Measurements from ENCODE around the gene XXYLT1.
A peak's percentile ranks its signal among the peaks of the same experiment; 100 is the strongest.
"Not testable (repeated sequence)": the region's sequence is repeated elsewhere in the genome, so short reads cannot be mapped to it uniquely, and the experiment has no call there.

XXYLT1 gene

DNA sequence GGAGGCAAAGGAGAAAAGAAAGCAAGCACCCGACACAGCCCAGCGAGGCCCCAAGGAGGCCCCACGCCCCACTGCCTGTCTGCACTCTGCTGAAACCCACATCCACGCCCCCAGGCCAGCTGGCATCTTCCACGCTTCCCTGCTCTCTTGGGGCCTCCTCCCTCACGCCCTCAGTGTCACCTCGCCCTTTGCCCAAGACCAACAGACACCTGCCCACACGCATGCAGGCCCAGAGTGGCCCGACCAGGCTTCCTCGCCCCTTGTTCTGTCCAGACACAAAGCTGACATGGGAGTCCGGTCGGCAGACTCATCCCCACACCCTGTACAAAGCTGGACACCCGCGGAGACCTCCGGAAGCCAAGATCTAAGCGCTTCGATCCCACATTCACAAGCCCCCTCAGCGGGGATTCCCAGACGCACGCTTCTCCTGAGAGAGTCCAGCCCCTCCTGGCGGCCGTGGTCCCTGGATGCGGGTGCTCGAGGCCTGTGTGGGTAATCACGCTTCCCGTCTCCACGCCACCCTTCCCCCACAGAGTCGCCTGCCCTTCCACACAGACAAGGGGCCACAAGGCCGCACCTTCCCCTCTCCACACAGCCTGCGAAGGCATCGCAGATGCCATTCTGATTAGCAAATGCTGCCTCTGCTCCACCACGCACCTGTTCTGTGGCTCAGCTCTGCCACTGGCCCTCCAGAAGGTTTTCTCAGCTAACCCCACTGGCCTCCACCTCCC is 176.6 kb downstream of the XXYLT1 start:
- no peaks in the 10 kb centered on the region for H3K9me3 Mint-ChIP-seq

GRCh38 chr3:195093731-195094130 is 177.2 kb downstream of the XXYLT1 start:
- Mint-ChIP-seq H3K27ac (peak overlapping the region; percentile 70), H3K9me3 (no peaks in the 10 kb centered on the region), H3K4me3 (no peak overlapping the region), H3K36me3 (no peaks in the 10 kb centered on the region), H3K4me1 (peaks cover 19% of the 10 kb centered on the region)
- no peak for DNase-seq (ENCODE audit: low spot score in 2 of 2)
- ATAC-seq, result no peak

More for the DNA sequence above, 176.6 kb downstream of the XXYLT1 start:
- ATAC-seq (peak; percentile 46), DNase-seq (ENCODE audit: low spot score in 2 of 2) (no peak)
- Mint-ChIP-seq H3K36me3 (no peaks in the 10 kb centered on the region), H3K4me3 (no peak overlapping the region), H3K4me1 (peaks cover 19% of the 10 kb centered on the region), H3K27ac (peak overlapping the region; percentile 70)

- H3K9me3 Mint-ChIP-seq; H3K36me3 Mint-ChIP-seq; ATAC-seq; DNase-seq (ENCODE audit: low spot score in 2 of 2): not testable (repeated sequence)
- Mint-ChIP-seq H3K4me1 (peaks cover 15% of the 10 kb centered on the region), H3K4me3 (peak overlapping the region; percentile 53), H3K27ac (peak overlapping the region; percentile 64)
These were observed 182.9 kb downstream of the XXYLT1 start for GRCh38 chr3:195087840-195088601.

GRCh38 chr3:195087328-195087727 is 183.6 kb downstream of the XXYLT1 start:
- peaks cover 15% of the 10 kb centered on the region for H3K4me1 Mint-ChIP-seq
- H3K4me3 Mint-ChIP-seq, result peak overlapping the region; percentile 53
- H3K36me3 Mint-ChIP-seq, result no peaks in the 10 kb centered on the region
- H3K9me3 Mint-ChIP-seq, result no peaks in the 10 kb centered on the region
- ATAC-seq (no peak), DNase-seq (ENCODE audit: low spot score in 2 of 2) (no peak)
- H3K27ac Mint-ChIP-seq, result peak overlapping the region; percentile 64

DNA sequence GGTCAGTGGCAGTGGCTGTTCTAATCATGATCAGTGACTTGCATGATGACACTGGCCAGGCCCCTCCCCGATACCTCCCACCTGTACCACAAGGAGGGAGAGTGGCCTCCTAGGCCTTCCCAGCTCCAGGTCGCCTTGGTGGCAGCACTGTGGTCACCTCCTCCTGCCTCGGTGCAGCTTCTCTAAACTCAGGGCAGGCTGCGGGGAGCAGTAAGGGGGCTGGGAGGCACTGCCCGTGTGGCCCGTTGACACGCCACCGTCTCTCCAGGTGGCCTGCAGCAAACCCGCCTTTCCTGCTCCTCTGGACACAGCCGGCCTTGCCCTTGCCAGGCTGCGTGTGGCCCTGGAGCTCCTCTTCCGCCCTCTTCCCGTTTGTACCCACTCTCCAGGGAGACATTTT is 184.1 kb downstream of the XXYLT1 start:
- H3K4me1 Mint-ChIP-seq, result peaks cover 15% of the 10 kb centered on the region

DNA sequence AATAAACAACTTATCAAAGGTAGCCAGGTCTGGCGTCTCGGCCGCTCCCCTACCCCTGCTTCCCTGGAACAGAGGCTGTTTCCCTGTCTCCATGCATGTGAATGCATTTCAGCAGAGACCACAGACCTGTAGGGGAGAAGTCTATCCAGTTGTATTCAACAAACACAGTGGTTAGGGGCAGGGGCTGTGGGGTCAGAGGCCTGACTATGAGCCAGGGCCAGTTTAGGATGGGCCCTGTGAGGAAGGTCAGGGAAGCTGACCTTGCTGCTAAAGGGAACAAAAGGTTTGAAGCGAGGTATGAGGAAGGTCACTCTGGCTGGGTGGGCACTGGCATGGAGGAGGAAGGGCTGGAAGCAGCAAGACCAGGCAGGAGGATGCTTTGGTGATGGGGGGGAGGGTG is 184.6 kb downstream of the XXYLT1 start:
- ATAC-seq (no peak), DNase-seq (ENCODE audit: low spot score in 2 of 2) (no peak)
- Mint-ChIP-seq H3K4me1 (peaks cover 15% of the 10 kb centered on the region), H3K9me3 (no peaks in the 10 kb centered on the region), H3K36me3 (no peaks in the 10 kb centered on the region), H3K27ac (no peak overlapping the region), H3K4me3 (no peak overlapping the region)

More for the DNA sequence above, 184.1 kb downstream of the XXYLT1 start:
- Mint-ChIP-seq H3K4me3 (no peak overlapping the region), H3K27ac (no peak overlapping the region), H3K9me3 (no peaks in the 10 kb centered on the region), H3K36me3 (no peaks in the 10 kb centered on the region)
- ATAC-seq (no peak), DNase-seq (ENCODE audit: low spot score in 2 of 2) (no peak)

DNA sequence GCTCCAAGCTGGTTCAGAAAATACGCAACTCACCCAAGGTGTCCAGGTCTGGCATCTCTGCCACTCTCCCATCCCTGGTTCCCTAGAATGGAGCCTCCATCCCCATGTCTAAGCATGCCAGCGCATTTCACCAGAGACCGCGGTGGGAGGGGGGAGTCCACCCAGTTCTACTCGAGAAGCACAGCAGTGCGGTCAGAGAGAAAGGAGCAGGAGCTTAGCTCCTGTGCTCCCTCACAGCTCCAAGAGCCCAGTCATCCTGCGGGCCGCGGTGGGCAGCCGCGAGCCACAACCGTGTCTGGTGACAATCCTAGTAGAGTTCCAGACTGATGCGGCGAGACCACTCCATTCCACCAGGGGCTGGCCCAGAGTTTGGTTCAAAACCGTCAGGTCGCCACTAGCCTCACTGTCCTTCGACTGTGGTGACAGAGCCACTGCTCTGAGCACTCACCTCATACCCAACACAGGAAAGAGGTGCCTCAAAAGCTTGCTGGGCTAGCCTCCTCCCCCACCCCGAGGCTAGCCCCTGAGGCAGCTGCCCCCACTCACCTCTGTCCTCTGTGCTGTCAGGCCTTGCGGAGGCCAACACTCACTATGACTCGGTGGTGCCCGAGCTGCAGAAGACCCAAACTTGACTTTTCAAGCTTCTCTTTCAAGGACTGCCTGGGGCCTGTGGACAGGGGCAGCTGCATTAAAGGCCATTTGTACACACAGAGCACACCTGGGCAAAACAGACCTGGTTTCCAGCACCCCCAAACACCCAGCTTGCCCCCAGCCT is 185.4 kb downstream of the XXYLT1 start:
- Mint-ChIP-seq H3K4me3 (no peak overlapping the region), H3K27ac (no peak overlapping the region), H3K9me3 (no peaks in the 10 kb centered on the region), H3K36me3 (no peaks in the 10 kb centered on the region), H3K4me1 (peaks cover 15% of the 10 kb centered on the region)
- DNase-seq (ENCODE audit: low spot score in 2 of 2) (no peak), ATAC-seq (peak; percentile 28)

DNA sequence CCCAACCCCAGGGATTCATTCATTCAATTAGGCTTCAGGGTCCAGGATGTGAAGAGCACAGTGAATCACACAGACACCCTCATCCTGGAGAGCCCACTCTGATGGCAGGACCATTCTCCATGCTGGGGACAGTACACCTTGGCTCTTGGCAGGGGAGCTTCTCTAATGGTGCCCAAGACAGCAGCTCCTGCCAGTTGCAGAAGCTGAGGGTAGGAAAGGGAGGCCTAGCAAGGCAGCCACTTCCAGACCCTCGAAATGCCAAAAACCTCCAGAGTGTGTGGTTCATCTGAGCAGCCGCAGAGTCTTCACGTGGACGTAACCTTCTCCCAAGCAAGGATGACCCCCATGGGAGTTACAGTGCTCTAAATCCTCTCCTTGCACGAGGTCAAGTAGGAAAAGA is 186.2 kb downstream of the XXYLT1 start:
- DNase-seq (ENCODE audit: low spot score in 2 of 2), result no peak
- Mint-ChIP-seq H3K27ac (no peak overlapping the region), H3K4me1 (peaks cover 17% of the 10 kb centered on the region), H3K36me3 (no peaks in the 10 kb centered on the region), H3K9me3 (no peaks in the 10 kb centered on the region), H3K4me3 (no peak overlapping the region)
- no peak for ATAC-seq

- DNase-seq (ENCODE audit: low spot score in 2 of 2), result no peak
- Mint-ChIP-seq H3K27ac (no peak overlapping the region), H3K9me3 (no peaks in the 10 kb centered on the region), H3K4me1 (peaks cover 27% of the 10 kb centered on the region), H3K36me3 (no peaks in the 10 kb centered on the region), H3K4me3 (no peak overlapping the region)
- ATAC-seq, result no peak
These were observed 187.3 kb downstream of the XXYLT1 start for GRCh38 chr3:195083659-195084058.

GRCh38 chr3:195082811-195083210 is 188.1 kb downstream of the XXYLT1 start:
- peaks cover 28% of the 10 kb centered on the region for H3K4me1 Mint-ChIP-seq

GRCh38 chr3:195081242-195081963 is 189.6 kb downstream of the XXYLT1 start:
- no peaks in the 10 kb centered on the region for H3K9me3 Mint-ChIP-seq
- peaks cover 17% of the 10 kb centered on the region for H3K4me1 Mint-ChIP-seq
- H3K4me3 Mint-ChIP-seq, result no peak overlapping the region
- no peak for ATAC-seq
- no peak overlapping the region for H3K27ac Mint-ChIP-seq
- no peak for DNase-seq (ENCODE audit: low spot score in 2 of 2)
- no peaks in the 10 kb centered on the region for H3K36me3 Mint-ChIP-seq

More at GRCh38 chr3:195082811-195083210, 188.1 kb downstream of the XXYLT1 start:
- DNase-seq (ENCODE audit: low spot score in 2 of 2) (no peak), ATAC-seq (no peak)
- Mint-ChIP-seq H3K27ac (no peak overlapping the region), H3K4me3 (no peak overlapping the region), H3K9me3 (no peaks in the 10 kb centered on the region), H3K36me3 (no peaks in the 10 kb centered on the region)

GRCh38 chr3:195080571-195081151 is 190.3 kb downstream of the XXYLT1 start:
- Mint-ChIP-seq H3K4me3 (no peak overlapping the region), H3K36me3 (no peaks in the 10 kb centered on the region), H3K27ac (no peak overlapping the region), H3K9me3 (no peaks in the 10 kb centered on the region), H3K4me1 (peaks cover 14% of the 10 kb centered on the region)
- DNase-seq (ENCODE audit: low spot score in 2 of 2) (no peak), ATAC-seq (no peak)

GRCh38 chr3:195080125-195080524 is 190.8 kb downstream of the XXYLT1 start:
- H3K4me3 Mint-ChIP-seq, result no peak overlapping the region
- H3K4me1 Mint-ChIP-seq, result peaks cover 14% of the 10 kb centered on the region
- H3K27ac Mint-ChIP-seq, result no peak overlapping the region
- no peak for DNase-seq (ENCODE audit: low spot score in 2 of 2)
- no peaks in the 10 kb centered on the region for H3K36me3 Mint-ChIP-seq
- no peaks in the 10 kb centered on the region for H3K9me3 Mint-ChIP-seq
- ATAC-seq, result no peak

GRCh38 chr3:195079636-195080035 is 191.3 kb downstream of the XXYLT1 start:
- peak overlapping the region; percentile 3 for H3K27ac Mint-ChIP-seq
- DNase-seq (ENCODE audit: low spot score in 2 of 2) (no peak), ATAC-seq (no peak)
- no peaks in the 10 kb centered on the region for H3K36me3 Mint-ChIP-seq
- H3K4me3 Mint-ChIP-seq, result no peak overlapping the region
- H3K4me1 Mint-ChIP-seq, result peaks cover 14% of the 10 kb centered on the region
- no peaks in the 10 kb centered on the region for H3K9me3 Mint-ChIP-seq
